HepG2 (cell line): ENCODE measurements around the gene CCDC88C. TPM values are rescaled to one million over a fixed set of nuclear protein-coding genes. Genes with fewer than 3 reads are reported as not detected.

Experiments used
- ATAC-seq: fragments of 200-7000 bp; cut with Tn5 transposase; 3 replicates; pipeline ENCODE4 v1.9.1; 2020; ENCODE audit warnings: mild to moderate bottlenecking, moderate library complexity
- BruUV-seq: library from RNA; stranded (reverse); fragments of 400-500 nt; replicated peaks from 2 replicates; lab custom pipeline; 2021; lab: Mats Ljungman, UMichigan
- CTCF ChIA-PET: fragments of 300-600 bp; formaldehyde crosslinking; extraction: SDS; loops from one replicate; lab custom pipeline; 2021; ENCODE audit warnings: low total read pairs, inconsistent platforms, low intra/inter-chr PET ratio; lab: Yijun Ruan, JAX
- POLR2A ChIA-PET: fragments of 350-600 bp; sonication (Branson Sonifier 250); formaldehyde crosslinking; loops from one replicate; lab custom pipeline; 2020; ENCODE audit warnings: antibody characterized with exemption, inconsistent platforms; lab: Yijun Ruan, JAX
- DNase-seq: peaks from one replicate; pipeline ENCODE4 v3.0.0-alpha.2; 2015; ENCODE audit warnings: low spot score
- FAIRE-seq: peaks from 3 replicates; lab custom pipeline; 2011; peaks lifted over from hg19 to GRCh38; lab: Jason Lieb, UNC
- H2AFZ ChIP-seq: one replicate; pipeline ENCODE4 v1.6.1; 2011; ENCODE audit warnings: low read length, inconsistent platforms
- H3K27ac ChIP-seq: fragments of 300-600 bp; 3 replicates; pipeline ENCODE4 v1.8.0; 2011; ENCODE audit warnings: mixed run types, mild to moderate bottlenecking, mixed read lengths, low read length, inconsistent platforms; ENCODE audit not compliant: insufficient read depth; ENCODE audit errors: extremely low read length
- H3K27me3 ChIP-seq, 2 experiments: fragments of 200-600 bp in 1 of 2; 2 replicates in 1 of 2; 3 replicates in 1 of 2; pipeline versions ENCODE4 v1.6.0 to v1.8.0; 2011; ENCODE audit warnings: low read length in 2 of 2, mild to moderate bottlenecking in 2 of 2, moderate library complexity in 2 of 2, inconsistent platforms in 1 of 2; ENCODE audit not compliant: insufficient read depth in 2 of 2, control insufficient read depth in 1 of 2
- H3K36me3 ChIP-seq, 2 experiments: fragments of 200-600 bp in 1 of 2; replicated peaks in 1 of 2; 2 replicates in 1 of 2; 3 replicates in 1 of 2; pipeline versions ENCODE4 v1.5.1 to v1.8.0; 2011; ENCODE audit warnings: low read length in 2 of 2, inconsistent platforms in 1 of 2; ENCODE audit not compliant: insufficient read depth in 2 of 2, control insufficient read depth in 1 of 2
- H3K4me1 ChIP-seq: 2 replicates; pipeline ENCODE4 v1.5.1; 2012; ENCODE audit warnings: low read length, inconsistent platforms; ENCODE audit not compliant: insufficient read depth
- H3K4me2 ChIP-seq: 2 replicates; pipeline ENCODE4 v1.6.0; 2011; ENCODE audit warnings: low read depth, low read length, inconsistent platforms
- H3K4me3 ChIP-seq, 3 experiments: fragments of 200-600 bp in 1 of 3; sonication (generic), shearing (Covaris generic) in 1 of 3; replicated peaks in 1 of 3; 2 replicates each; pipeline ENCODE4 v1.5.1; 2011 to 2016; ENCODE audit warnings: low read length in 3 of 3, inconsistent platforms in 2 of 3, low read depth in 2 of 3, mild to moderate bottlenecking in 2 of 3, control low read depth in 1 of 3, mixed read lengths in 1 of 3; ENCODE audit not compliant: insufficient read depth in 1 of 3
- H3K79me2 ChIP-seq: one replicate; pipeline ENCODE4 v1.6.1; 2011; ENCODE audit warnings: low read length, inconsistent platforms; ENCODE audit not compliant: insufficient read depth
- H3K9ac ChIP-seq: 2 replicates; pipeline ENCODE4 v1.6.0; 2011; ENCODE audit warnings: mild to moderate bottlenecking, low read depth, low read length, inconsistent platforms; ENCODE audit not compliant: insufficient read depth
- H3K9me3 ChIP-seq: 2 replicates; pipeline ENCODE4 v1.5.1; 2012; ENCODE audit warnings: mild to moderate bottlenecking, low read length
- H4K20me1 ChIP-seq: 2 replicates; pipeline ENCODE4 v1.6.0; 2011; ENCODE audit warnings: inconsistent platforms, mild to moderate bottlenecking, low read length, moderate library complexity; ENCODE audit not compliant: insufficient read depth
- DR1 ChIP-seq: sonication (generic); formaldehyde crosslinking; IDR thresholded peaks from 2 replicates; pipeline ENCODE4 v1.8.0; 2021; ENCODE audit warnings: mild to moderate bottlenecking, missing genetic modification reagents, inconsistent platforms
- EP300 ChIP-seq, 3 experiments: sonication (generic) in 1 of 3; formaldehyde crosslinking in 1 of 3; IDR thresholded peaks; 2 replicates each; pipeline versions ENCODE4 v1.5.1 to v1.6.1; 2011 to 2020; ENCODE audit warnings: low read depth in 2 of 3, low read length in 2 of 3, borderline replicate concordance in 1 of 3, improper control_type of control experiment in 1 of 3, mild to moderate bottlenecking in 1 of 3, missing genetic modification reagents in 1 of 3, moderate library complexity in 1 of 3
- JDP2 ChIP-seq: sonication (generic); formaldehyde crosslinking; IDR thresholded peaks from 2 replicates; pipeline ENCODE4 v1.8.1; 2022; ENCODE audit warnings: missing genetic modification reagents, borderline replicate concordance
- RXRB ChIP-seq: IDR thresholded peaks from 2 replicates; pipeline ENCODE4 v1.6.1; 2016; ENCODE audit warnings: borderline replicate concordance, missing genetic modification reagents, missing compliant biosample characterization
- SYNCRIP ChIP-seq: fragments of 200-400 bp; formaldehyde crosslinking; IDR thresholded peaks from 2 replicates; pipeline ENCODE4 v1.6.1; 2018; ENCODE audit warnings: mild to moderate bottlenecking, low read depth, low read length; ENCODE audit not compliant: insufficient read depth
- TAF1 ChIP-seq: sonication (generic); formaldehyde crosslinking; IDR thresholded peaks from 2 replicates; pipeline ENCODE4 v1.4.0; 2020; ENCODE audit warnings: missing genetic modification reagents
- ZNF746 ChIP-seq: sonication (generic); formaldehyde crosslinking; IDR thresholded peaks from 2 replicates; pipeline ENCODE4 v1.8.0; 2022; ENCODE audit warnings: mild to moderate bottlenecking, missing genetic modification reagents
- WGBS: methylation state at CpG from one replicate; pipeline ENCODE4 v1.1.6; 2017; ENCODE audit warnings: low lambda C conversion rate; 5-methylcytosine and 5-hydroxymethylcytosine counted together
- in situ Hi-C: cut with HindIII; loops from 2 replicates; pipeline ENCODE4 v1.10.0; 2017; ENCODE audit warnings: low pct_unique_long_range_greater_than_20kb; ENCODE audit not compliant: extremely low pct_ligation_motif_present
- intact Hi-C: fragments of 100-400 bp; cut with micrococcal nuclease; formaldehyde crosslinking; loops from one replicate; pipeline ENCODE4 v1.10.0; 2022; ENCODE audit not compliant: unreplicated experiment
- polyA plus RNA-seq, 8 experiments: library from polyadenylated mRNA; depleted of rRNA in 3 of 8; stranded (reverse) in 7 of 8; unstranded in 1 of 8; fragments of >200 nt; fragmentation: Illumina TruSeq in 4 of 8; extraction: Trizol in 4 of 8; gene quantifications; 2 replicates each; pipeline versions ENCODE4 v1.2.1 to v1.2.3, GENCODE V29; 2011 to 2016; ENCODE audit warnings: low read depth in 4 of 8, missing spikeins in 1 of 8, mixed read lengths in 1 of 8; ENCODE audit not compliant: insufficient read depth in 1 of 8
- total RNA-seq, 5 experiments: library from RNA; depleted of rRNA; stranded (reverse); fragments of >200 nt; fragmentation: Illumina TruSeq; extraction: Trizol; gene quantifications; 2 replicates each; pipeline ENCODE4 v1.2.3, GENCODE V29; 2016; ENCODE audit warnings: low read depth in 1 of 5
- TF ChIP-seq, protein P1 (sequence below): sonication (generic); formaldehyde crosslinking; IDR thresholded peaks from 2 replicates; pipeline ENCODE4 v1.9.0; 2021; ENCODE audit warnings: missing genetic modification reagents, borderline replicate concordance
- TF ChIP-seq, protein P2 (sequence below): sonication (generic); formaldehyde crosslinking; IDR thresholded peaks from 2 replicates; pipeline ENCODE4 v1.5.1; 2020; ENCODE audit warnings: mild to moderate bottlenecking, missing genetic modification reagents, borderline replicate concordance
- TF ChIP-seq, protein P3 (sequence below): sonication (generic); formaldehyde crosslinking; IDR thresholded peaks from 2 replicates; pipeline ENCODE4 v1.4.0; 2020; ENCODE audit warnings: missing genetic modification reagents

Gene CCDC88C
- total and polyA plus RNA-seq, 2 of the 13 experiments (the other 11 are each of a cell fraction or from before 2014, with no cell fraction given): 3.6 to 11.7 TPM

DNA sequence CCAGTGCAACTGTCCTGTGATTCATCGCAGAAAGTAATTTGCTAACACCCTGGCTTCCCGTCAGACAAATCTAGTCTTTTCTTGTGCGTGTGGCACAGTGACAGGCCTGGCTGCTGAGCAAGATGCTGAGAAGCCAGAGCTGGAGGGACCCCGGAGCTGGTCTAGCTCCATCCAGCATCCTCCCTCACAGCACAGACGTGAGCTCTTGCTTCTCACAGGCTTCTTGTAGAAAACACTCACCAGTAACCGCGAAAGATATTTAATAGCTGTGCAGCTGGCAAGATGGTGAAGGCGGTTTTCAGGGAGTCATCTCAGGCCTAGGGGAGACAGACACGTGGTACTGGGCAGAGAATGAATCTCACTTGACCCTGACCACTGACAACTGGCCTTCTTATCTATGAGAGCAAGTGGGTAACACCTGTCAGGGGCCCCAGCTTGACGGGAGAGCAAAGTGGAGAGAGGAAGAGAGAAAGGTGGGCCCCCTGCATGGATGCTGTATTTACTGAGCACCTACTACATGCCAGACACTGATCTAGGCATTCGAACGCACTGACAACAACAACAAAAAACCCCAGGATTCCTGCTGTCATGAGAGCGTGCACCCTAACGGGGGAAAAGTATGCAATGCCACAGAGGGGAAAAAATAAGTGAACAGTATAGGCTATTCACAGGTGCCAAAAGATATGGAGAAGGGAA is 63.3 kb downstream of the CCDC88C start:
- in situ Hi-C loops: no loop called here
- H3K36me3 ChIP-seq: peaks cover 2 to 12% of the 10 kb centered on the region in 2 experiments; a peak in 3 of 5 replicates
- CTCF ChIA-PET: no interaction called here

More for the DNA sequence above, 63.3 kb downstream of the CCDC88C start:
- 95% methylated on average over 14 of the region's 14 CpGs for WGBS
- POLR2A ChIA-PET: no interaction called here
- BruUV-seq: no TSS peak
- Histone ChIP-seq H3K27me3 (no peaks in the 10 kb centered on the region), H3K79me2 (no peaks in the 10 kb centered on the region), H3K27ac (no peak overlapping the region), H2AFZ (no peak overlapping the region), H3K9ac (no peak overlapping the region), H4K20me1 (no peaks in the 10 kb centered on the region), H3K9me3 (no peaks in the 10 kb centered on the region), H3K4me2 (no peak overlapping the region), H3K4me1 (0 out of 2 replicates have a peak, but pooled peaks cover 7% of the 10 kb centered on the region), H3K4me3 (no peak overlapping the region)
- no peak for ATAC-seq
- no peak for DNase-seq
- intact Hi-C loops: no loop called here
- no peak for TF ChIP-seq TAF1
- TF ChIP-seq DR1 (CRISPR knock-in tag): no peak
- TF ChIP-seq ZNF746 (CRISPR knock-in tag): no peak
- TF ChIP-seq, protein P1, sequence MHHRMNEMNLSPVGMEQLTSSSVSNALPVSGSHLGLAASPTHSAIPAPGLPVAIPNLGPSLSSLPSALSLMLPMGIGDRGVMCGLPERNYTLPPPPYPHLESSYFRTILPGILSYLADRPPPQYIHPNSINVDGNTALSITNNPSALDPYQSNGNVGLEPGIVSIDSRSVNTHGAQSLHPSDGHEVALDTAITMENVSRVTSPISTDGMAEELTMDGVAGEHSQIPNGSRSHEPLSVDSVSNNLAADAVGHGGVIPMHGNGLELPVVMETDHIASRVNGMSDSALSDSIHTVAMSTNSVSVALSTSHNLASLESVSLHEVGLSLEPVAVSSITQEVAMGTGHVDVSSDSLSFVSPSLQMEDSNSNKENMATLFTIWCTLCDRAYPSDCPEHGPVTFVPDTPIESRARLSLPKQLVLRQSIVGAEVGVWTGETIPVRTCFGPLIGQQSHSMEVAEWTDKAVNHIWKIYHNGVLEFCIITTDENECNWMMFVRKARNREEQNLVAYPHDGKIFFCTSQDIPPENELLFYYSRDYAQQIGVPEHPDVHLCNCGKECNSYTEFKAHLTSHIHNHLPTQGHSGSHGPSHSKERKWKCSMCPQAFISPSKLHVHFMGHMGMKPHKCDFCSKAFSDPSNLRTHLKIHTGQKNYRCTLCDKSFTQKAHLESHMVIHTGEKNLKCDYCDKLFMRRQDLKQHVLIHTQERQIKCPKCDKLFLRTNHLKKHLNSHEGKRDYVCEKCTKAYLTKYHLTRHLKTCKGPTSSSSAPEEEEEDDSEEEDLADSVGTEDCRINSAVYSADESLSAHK (CRISPR knock-in tag): no peak
- TF ChIP-seq EP300 (IDR thresholded peaks at IDR 0.05; ENCODE audit: low read depth in 2 of 2, low read length in 2 of 2): no peak
- no peak for TF ChIP-seq EP300 (CRISPR knock-in tag; IDR thresholded peaks at IDR 0.05; ENCODE audit: borderline replicate concordance)
- TF ChIP-seq, protein P2, sequence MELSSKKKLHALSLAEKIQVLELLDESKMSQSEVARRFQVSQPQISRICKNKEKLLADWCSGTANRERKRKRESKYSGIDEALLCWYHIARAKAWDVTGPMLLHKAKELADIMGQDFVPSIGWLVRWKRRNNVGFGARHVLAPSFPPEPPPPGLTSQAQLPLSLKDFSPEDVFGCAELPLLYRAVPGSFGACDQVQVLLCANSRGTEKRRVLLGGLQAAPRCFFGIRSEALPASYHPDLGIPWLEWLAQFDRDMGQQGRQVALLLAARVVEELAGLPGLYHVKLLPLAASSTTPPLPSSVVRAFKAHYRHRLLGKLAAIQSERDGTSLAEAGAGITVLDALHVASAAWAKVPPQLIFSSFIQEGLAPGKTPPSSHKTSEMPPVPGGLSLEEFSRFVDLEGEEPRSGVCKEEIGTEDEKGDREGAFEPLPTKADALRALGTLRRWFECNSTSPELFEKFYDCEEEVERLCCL (CRISPR knock-in tag): no peak
- no peak for TF ChIP-seq JDP2 (CRISPR knock-in tag)
- TF ChIP-seq SYNCRIP: no peak
- TF ChIP-seq, protein P3, sequence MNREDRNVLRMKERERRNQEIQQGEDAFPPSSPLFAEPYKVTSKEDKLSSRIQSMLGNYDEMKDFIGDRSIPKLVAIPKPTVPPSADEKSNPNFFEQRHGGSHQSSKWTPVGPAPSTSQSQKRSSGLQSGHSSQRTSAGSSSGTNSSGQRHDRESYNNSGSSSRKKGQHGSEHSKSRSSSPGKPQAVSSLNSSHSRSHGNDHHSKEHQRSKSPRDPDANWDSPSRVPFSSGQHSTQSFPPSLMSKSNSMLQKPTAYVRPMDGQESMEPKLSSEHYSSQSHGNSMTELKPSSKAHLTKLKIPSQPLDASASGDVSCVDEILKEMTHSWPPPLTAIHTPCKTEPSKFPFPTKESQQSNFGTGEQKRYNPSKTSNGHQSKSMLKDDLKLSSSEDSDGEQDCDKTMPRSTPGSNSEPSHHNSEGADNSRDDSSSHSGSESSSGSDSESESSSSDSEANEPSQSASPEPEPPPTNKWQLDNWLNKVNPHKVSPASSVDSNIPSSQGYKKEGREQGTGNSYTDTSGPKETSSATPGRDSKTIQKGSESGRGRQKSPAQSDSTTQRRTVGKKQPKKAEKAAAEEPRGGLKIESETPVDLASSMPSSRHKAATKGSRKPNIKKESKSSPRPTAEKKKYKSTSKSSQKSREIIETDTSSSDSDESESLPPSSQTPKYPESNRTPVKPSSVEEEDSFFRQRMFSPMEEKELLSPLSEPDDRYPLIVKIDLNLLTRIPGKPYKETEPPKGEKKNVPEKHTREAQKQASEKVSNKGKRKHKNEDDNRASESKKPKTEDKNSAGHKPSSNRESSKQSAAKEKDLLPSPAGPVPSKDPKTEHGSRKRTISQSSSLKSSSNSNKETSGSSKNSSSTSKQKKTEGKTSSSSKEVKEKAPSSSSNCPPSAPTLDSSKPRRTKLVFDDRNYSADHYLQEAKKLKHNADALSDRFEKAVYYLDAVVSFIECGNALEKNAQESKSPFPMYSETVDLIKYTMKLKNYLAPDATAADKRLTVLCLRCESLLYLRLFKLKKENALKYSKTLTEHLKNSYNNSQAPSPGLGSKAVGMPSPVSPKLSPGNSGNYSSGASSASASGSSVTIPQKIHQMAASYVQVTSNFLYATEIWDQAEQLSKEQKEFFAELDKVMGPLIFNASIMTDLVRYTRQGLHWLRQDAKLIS (CRISPR knock-in tag): no peak
- TF ChIP-seq RXRB: no peak
- FAIRE-seq: no peak
